HepG2 (cell line): ENCODE results near the gene CMIP. TPM values are rescaled to one million over a fixed set of nuclear protein-coding genes. Genes with fewer than 3 reads are reported as not detected.

Experiments
- CCAR2 ChIP-seq: fragments of 200-400 bp; formaldehyde crosslinking; optimal IDR thresholded peaks from 2 replicates; pipeline ENCODE3; 2018; ENCODE audit warnings: low read depth, mild to moderate bottlenecking, low read length, moderate library complexity
- GFI1 ChIP-seq: sonication (generic); formaldehyde crosslinking; IDR thresholded peaks from 2 replicates; pipeline ENCODE4 v1.5.0; 2020; ENCODE audit warnings: missing genetic modification reagents, mild to moderate bottlenecking, borderline replicate concordance
- HNRNPH1 ChIP-seq: fragments of 200-400 bp; formaldehyde crosslinking; optimal IDR thresholded peaks from 2 replicates; pipeline ENCODE3; 2017; ENCODE audit warnings: mild to moderate bottlenecking, low read depth, low read length
- HNRNPL ChIP-seq: fragments of 200-400 bp; formaldehyde crosslinking; IDR thresholded peaks from 2 replicates; pipeline ENCODE4 v1.6.1; 2017; ENCODE audit warnings: mild to moderate bottlenecking, low read depth, low read length
- IRF2 ChIP-seq: IDR thresholded peaks from 2 replicates; pipeline ENCODE4 v1.6.1; 2018; ENCODE audit warnings: missing genetic modification reagents, missing compliant biosample characterization
- POLR2A ChIP-seq, 2 experiments: IDR thresholded peaks; 2 replicates each; pipeline ENCODE4 v1.6.1; 2011; ENCODE audit warnings: low read depth in 2 of 2, low read length in 2 of 2, mild to moderate bottlenecking in 1 of 2, moderate library complexity in 1 of 2; ENCODE audit not compliant: insufficient read depth in 1 of 2
- PRPF4 ChIP-seq: fragments of 200-400 bp; formaldehyde crosslinking; IDR thresholded peaks from 2 replicates; pipeline ENCODE4 v1.6.1; 2016; ENCODE audit warnings: low read length, low read depth; ENCODE audit not compliant: poor library complexity, severe bottlenecking
- RBM22 ChIP-seq: fragments of 200-400 bp; formaldehyde crosslinking; optimal IDR thresholded peaks from 2 replicates; pipeline ENCODE3; 2017; ENCODE audit warnings: mild to moderate bottlenecking, low read length, moderate library complexity
- REPIN1 ChIP-seq: sonication (generic); formaldehyde crosslinking; IDR thresholded peaks from 2 replicates; pipeline ENCODE4 v1.8.0; 2022; ENCODE audit warnings: missing genetic modification reagents, low read depth, mild to moderate bottlenecking, borderline replicate concordance
- SNAI1 ChIP-seq: sonication (generic); formaldehyde crosslinking; IDR thresholded peaks from 2 replicates; pipeline ENCODE4 v1.5.0; 2020; ENCODE audit warnings: mild to moderate bottlenecking, missing genetic modification reagents, borderline replicate concordance
- TAF15 ChIP-seq: fragments of 200-400 bp; formaldehyde crosslinking; IDR thresholded peaks from one replicate; pipeline ENCODE4 v1.6.1; 2018; ENCODE audit warnings: mild to moderate bottlenecking, low read depth, low read length; ENCODE audit not compliant: poor library complexity, severe bottlenecking
- TEAD3 ChIP-seq: optimal IDR thresholded peaks from 2 replicates; pipeline ENCODE3; 2016; ENCODE audit warnings: borderline replicate concordance
- ZFX ChIP-seq: sonication (generic); formaldehyde crosslinking; IDR thresholded peaks from 2 replicates; pipeline ENCODE4 v1.4.0; 2020; ENCODE audit warnings: mild to moderate bottlenecking, low read depth, missing genetic modification reagents, moderate library complexity
- ZNF225 ChIP-seq: sonication (generic); formaldehyde crosslinking; IDR thresholded peaks from 2 replicates; pipeline ENCODE4 v1.4.0; 2020; ENCODE audit warnings: mild to moderate bottlenecking, missing genetic modification reagents
- ZNF296 ChIP-seq: sonication (generic); formaldehyde crosslinking; conservative IDR thresholded peaks from 2 replicates; pipeline ENCODE4 v1.5.0; 2020; ENCODE audit warnings: mild to moderate bottlenecking, missing genetic modification reagents
- ZNF670 ChIP-seq: sonication (generic); formaldehyde crosslinking; IDR thresholded peaks from 2 replicates; pipeline ENCODE4 v1.8.0; 2022; ENCODE audit warnings: mild to moderate bottlenecking, missing genetic modification reagents, borderline replicate concordance
- polyA plus RNA-seq, 8 experiments: library from polyadenylated mRNA; depleted of rRNA in 3 of 8; stranded (reverse) in 7 of 8; unstranded in 1 of 8; fragments of >200 nt; fragmentation: Illumina TruSeq in 4 of 8; extraction: Trizol in 4 of 8; gene quantifications; 2 replicates each; pipeline versions ENCODE4 v1.2.1 to v1.2.3, GENCODE V29; 2011 to 2016; ENCODE audit warnings: low read depth in 4 of 8, missing spikeins in 1 of 8, mixed read lengths in 1 of 8; ENCODE audit not compliant: insufficient read depth in 1 of 8
- total RNA-seq, 5 experiments: library from RNA; depleted of rRNA; stranded (reverse); fragments of >200 nt; fragmentation: Illumina TruSeq; extraction: Trizol; gene quantifications; 2 replicates each; pipeline ENCODE4 v1.2.3, GENCODE V29; 2016; ENCODE audit warnings: low read depth in 1 of 5
- TF ChIP-seq, protein P1 (sequence below): sonication (generic); formaldehyde crosslinking; IDR thresholded peaks from 2 replicates; pipeline ENCODE4 v1.4.0; 2020; ENCODE audit warnings: missing genetic modification reagents, borderline replicate concordance
- TF ChIP-seq, protein P2 (sequence below): sonication (generic); formaldehyde crosslinking; IDR thresholded peaks from 2 replicates; pipeline ENCODE4 v1.5.0; 2020; ENCODE audit warnings: missing genetic modification reagents, mild to moderate bottlenecking, borderline replicate concordance
- TF ChIP-seq, protein P3 (sequence below): sonication (generic); formaldehyde crosslinking; IDR thresholded peaks from 2 replicates; pipeline ENCODE4 v1.9.0; 2021; ENCODE audit warnings: missing genetic modification reagents, borderline replicate concordance
- TF ChIP-seq, protein P4 (sequence below): sonication (generic); formaldehyde crosslinking; IDR thresholded peaks from 2 replicates; pipeline ENCODE4 v1.4.0; 2020; ENCODE audit warnings: mild to moderate bottlenecking, missing genetic modification reagents

The CMIP gene
- total and polyA plus RNA-seq, 2 of the 13 experiments (the other 11 are each of a cell fraction or from before 2014, with no cell fraction given): 10.9 to 18.1 TPM

DNA sequence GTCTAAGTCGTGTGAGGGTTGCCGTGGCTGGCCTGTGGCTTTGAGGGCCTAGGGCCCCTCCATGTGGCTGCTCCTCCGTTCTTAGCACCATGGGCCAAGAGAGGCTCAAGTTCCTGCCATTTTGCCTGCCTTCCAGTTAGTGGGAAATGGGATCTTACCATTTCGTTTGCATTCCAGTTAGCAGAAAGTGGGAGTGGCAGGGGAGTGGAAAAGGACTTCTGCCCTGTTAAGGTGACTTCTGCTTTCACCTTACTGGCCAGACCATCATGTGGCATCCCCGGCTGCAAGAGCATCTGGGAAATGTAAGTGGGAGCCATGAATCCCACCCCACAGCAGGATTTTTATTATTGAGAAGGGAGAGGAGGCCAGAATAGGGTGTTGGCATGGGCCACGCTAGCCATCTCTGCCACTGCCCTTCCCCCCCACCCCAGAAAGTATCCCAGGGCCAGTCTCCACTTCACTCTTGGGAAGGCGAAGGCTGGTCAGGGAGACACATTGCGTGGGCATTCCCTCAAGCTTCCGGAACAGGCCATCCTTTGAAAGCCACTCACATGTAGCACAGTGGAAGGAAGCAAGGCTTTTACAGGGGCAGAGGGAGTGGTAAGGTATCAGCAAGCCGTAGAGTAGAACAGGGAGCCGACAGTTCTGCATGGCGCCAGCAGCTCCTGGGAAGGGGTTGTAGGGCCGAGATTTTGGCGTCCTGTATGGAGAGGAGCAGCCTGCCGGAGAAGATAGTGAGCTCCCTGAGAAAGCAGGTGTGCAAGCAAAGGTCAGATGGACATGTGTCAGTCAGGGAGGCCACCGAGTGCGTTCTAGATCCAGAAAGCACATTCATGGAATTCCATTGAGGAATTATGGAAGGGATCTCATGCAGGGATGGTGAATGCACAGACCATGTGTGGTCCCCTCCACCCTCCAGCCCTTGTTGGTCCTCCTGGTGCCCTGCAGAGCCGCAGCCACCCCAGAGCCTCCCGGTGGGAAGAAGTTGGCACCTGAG lies 33.4 kb downstream of the CMIP start (continued):
- TF ChIP-seq HNRNPH1: no peak
- TF ChIP-seq RBM22: peak; percentile 88
- TF ChIP-seq, protein P1, sequence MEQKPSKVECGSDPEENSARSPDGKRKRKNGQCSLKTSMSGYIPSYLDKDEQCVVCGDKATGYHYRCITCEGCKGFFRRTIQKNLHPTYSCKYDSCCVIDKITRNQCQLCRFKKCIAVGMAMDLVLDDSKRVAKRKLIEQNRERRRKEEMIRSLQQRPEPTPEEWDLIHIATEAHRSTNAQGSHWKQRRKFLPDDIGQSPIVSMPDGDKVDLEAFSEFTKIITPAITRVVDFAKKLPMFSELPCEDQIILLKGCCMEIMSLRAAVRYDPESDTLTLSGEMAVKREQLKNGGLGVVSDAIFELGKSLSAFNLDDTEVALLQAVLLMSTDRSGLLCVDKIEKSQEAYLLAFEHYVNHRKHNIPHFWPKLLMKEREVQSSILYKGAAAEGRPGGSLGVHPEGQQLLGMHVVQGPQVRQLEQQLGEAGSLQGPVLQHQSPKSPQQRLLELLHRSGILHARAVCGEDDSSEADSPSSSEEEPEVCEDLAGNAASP (CRISPR knock-in tag): no peak
- no peak for TF ChIP-seq POLR2A (IDR thresholded peaks at IDR 0.05; ENCODE audit: insufficient read depth in 1 of 2, low read depth in 2 of 2, low read length in 2 of 2)
- TF ChIP-seq TAF15: no peak
- TF ChIP-seq, protein P2, sequence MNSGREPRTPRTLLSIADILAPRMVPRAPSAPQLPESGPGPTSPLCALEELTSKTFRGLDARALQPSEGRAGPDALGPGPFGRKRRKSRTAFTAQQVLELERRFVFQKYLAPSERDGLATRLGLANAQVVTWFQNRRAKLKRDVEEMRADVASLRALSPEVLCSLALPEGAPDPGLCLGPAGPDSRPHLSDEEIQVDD (CRISPR knock-in tag): no peak
- no peak for TF ChIP-seq ZNF670 (CRISPR knock-in tag)
- no peak for TF ChIP-seq IRF2 (CRISPR knock-in tag)
- TF ChIP-seq ZNF225 (CRISPR knock-in tag): no peak
- TF ChIP-seq HNRNPL: no peak
- TF ChIP-seq CCAR2: no peak
- no peak for TF ChIP-seq GFI1
- TF ChIP-seq REPIN1 (CRISPR knock-in tag): no peak
- no peak for TF ChIP-seq ZFX
- TF ChIP-seq, protein P3, sequence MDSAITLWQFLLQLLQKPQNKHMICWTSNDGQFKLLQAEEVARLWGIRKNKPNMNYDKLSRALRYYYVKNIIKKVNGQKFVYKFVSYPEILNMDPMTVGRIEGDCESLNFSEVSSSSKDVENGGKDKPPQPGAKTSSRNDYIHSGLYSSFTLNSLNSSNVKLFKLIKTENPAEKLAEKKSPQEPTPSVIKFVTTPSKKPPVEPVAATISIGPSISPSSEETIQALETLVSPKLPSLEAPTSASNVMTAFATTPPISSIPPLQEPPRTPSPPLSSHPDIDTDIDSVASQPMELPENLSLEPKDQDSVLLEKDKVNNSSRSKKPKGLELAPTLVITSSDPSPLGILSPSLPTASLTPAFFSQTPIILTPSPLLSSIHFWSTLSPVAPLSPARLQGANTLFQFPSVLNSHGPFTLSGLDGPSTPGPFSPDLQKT: no peak
- peak; percentile 44 for TF ChIP-seq TEAD3 (CRISPR knock-in tag)
- TF ChIP-seq SNAI1 (CRISPR knock-in tag): 0 out of 2 replicates have a peak, but pooled peaks have one; percentile 33
- TF ChIP-seq, protein P4, sequence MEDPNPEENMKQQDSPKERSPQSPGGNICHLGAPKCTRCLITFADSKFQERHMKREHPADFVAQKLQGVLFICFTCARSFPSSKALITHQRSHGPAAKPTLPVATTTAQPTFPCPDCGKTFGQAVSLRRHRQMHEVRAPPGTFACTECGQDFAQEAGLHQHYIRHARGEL (CRISPR knock-in tag): no peak
- TF ChIP-seq ZNF296 (CRISPR knock-in tag): no peak
- no peak for TF ChIP-seq PRPF4
